Natural killer cell (primary cell): ENCODE results near the gene PKD2L2. TPM values are rescaled to one million over a fixed set of nuclear protein-coding genes. Genes with fewer than 3 reads are reported as not detected.

Experiments
- ATAC-seq, 3 donors: fragments of 150-1000 bp in 2 of 3; fragments of 200-7000 bp in 1 of 3; cut with Tn5 transposase; 1 replicate in 1 of 3; 2 replicates in 2 of 3; pipeline ENCODE4 v1.10.0; 2021; ENCODE audit warnings: mild to moderate bottlenecking in 2 of 3, moderate library complexity in 2 of 3
- DNase-seq, 2 donors: peaks; one replicate each; pipeline versions ENCODE4 v3.0.0 to v3.0.0-alpha.2; 2013 to 2021; ENCODE audit warnings: mixed read lengths in 1 of 2
- H3K27ac ChIP-seq: one replicate; pipeline ENCODE4 v1.5.1; 2013; ENCODE audit warnings: mild to moderate bottlenecking, low read length
- H3K27me3 ChIP-seq: one replicate; pipeline ENCODE4 v1.6.1; 2013; ENCODE audit warnings: low read length; ENCODE audit not compliant: control insufficient read depth, insufficient read depth
- H3K36me3 ChIP-seq: one replicate; pipeline ENCODE4 v1.6.1; 2013; ENCODE audit warnings: low read length; ENCODE audit not compliant: control insufficient read depth, insufficient read depth
- H3K4me1 ChIP-seq: one replicate; pipeline ENCODE4 v1.6.1; 2013; ENCODE audit warnings: low read length; ENCODE audit not compliant: control insufficient read depth, insufficient read depth
- H3K4me3 ChIP-seq: one replicate; pipeline ENCODE4 v1.5.1; 2013; ENCODE audit warnings: low read length
- H3K9me3 ChIP-seq: one replicate; pipeline ENCODE4 v1.6.1; 2013; ENCODE audit warnings: low read length; ENCODE audit not compliant: control insufficient read depth, insufficient read depth
- H3K27ac Mint-ChIP-seq, 2 donors: one replicate each; pipeline ENCODE4 v1.8.0; 2022; ENCODE audit warnings: mild to moderate bottlenecking in 2 of 2, mixed read lengths in 2 of 2, moderate library complexity in 1 of 2
- H3K27me3 Mint-ChIP-seq, 2 donors: one replicate each; pipeline ENCODE4 v1.8.0; 2022; ENCODE audit warnings: low read depth in 2 of 2, mixed read lengths in 2 of 2
- H3K36me3 Mint-ChIP-seq: one replicate; pipeline ENCODE4 v1.8.0; 2022; ENCODE audit warnings: mixed read lengths
- H3K4me1 Mint-ChIP-seq, 2 donors: one replicate each; pipeline ENCODE4 v1.8.0; 2022; ENCODE audit warnings: mixed read lengths in 2 of 2
- H3K4me3 Mint-ChIP-seq: one replicate; pipeline ENCODE4 v1.8.0; 2022; ENCODE audit warnings: mild to moderate bottlenecking, moderate library complexity, mixed read lengths
- H3K9me3 Mint-ChIP-seq, 2 donors: one replicate each; pipeline ENCODE4 v1.8.0; 2022; ENCODE audit warnings: mixed read lengths in 2 of 2
- CTCF ChIP-seq: fragments of 200-600 bp; IDR thresholded peaks from one replicate; pipeline ENCODE4 v1.8.0; 2022; ENCODE audit warnings: antibody characterized with exemption
- WGBS: methylation state at CpG from one replicate; pipeline ENCODE4 v1.1.7; 2013; ENCODE audit warnings: missing lambda C conversion rate; ENCODE audit not compliant: insufficient coverage; 5-methylcytosine and 5-hydroxymethylcytosine counted together
- intact Hi-C: fragments of 100-400 bp; cut with micrococcal nuclease; formaldehyde crosslinking; loops from one replicate; pipeline ENCODE4 v1.14.2; 2022
- total RNA-seq, 4 donors: library from RNA; stranded (reverse); fragments of 120-200 nt in 1 of 4; gene quantifications; one replicate each; pipeline versions ENCODE4 v1.2.3 to v1.2.4, GENCODE V29; 2013 to 2022

The PKD2L2 gene
- total RNA-seq, 3 donors from 2014 or later (not counting 1 experiment from before 2014, with no cell fraction given): 0.78 TPM; not detected in 2

- H3K36me3 Mint-ChIP-seq: no peaks in the 10 kb centered on the region
- intact Hi-C loops: loop anchor here (10.0 kb wide), 1 partner anchor 106 kb away; no protein-coding TSS in a partner anchor
Measured at GRCh38 chr5:137880313-137880712, 8.9 kb upstream of the PKD2L2 start.

GRCh38 chr5:137887831-137888230 lies 1.4 kb upstream of the PKD2L2 start:
- no peak for ATAC-seq
- Histone ChIP-seq H3K4me1 (peaks cover 18% of the 10 kb centered on the region), H3K27me3 (no peaks in the 10 kb centered on the region), H3K36me3 (peaks cover 2% of the 10 kb centered on the region), H3K9me3 (no peaks in the 10 kb centered on the region), H3K4me3 (no peak overlapping the region), H3K27ac (peak overlapping the region; percentile 80)
- intact Hi-C loops: loop anchor here (10.0 kb wide), 1 partner anchor 113 kb away; no protein-coding TSS in a partner anchor
- TF ChIP-seq CTCF: no peak
- Mint-ChIP-seq H3K9me3 (no peaks in the 10 kb centered on the region), H3K27me3 (no peaks in the 10 kb centered on the region), H3K4me1 (peaks cover 12 to 14% of the 10 kb centered on the region in 2 donors), H3K27ac (peak overlapping the region; percentile 90 to 92), H3K36me3 (no peaks in the 10 kb centered on the region), H3K4me3 (peak overlapping the region; percentile 17)
- DNase-seq: peak in 1 of 2 donors; percentile 4
- 89% methylated on average over 2 of the region's 2 CpGs for WGBS

More at GRCh38 chr5:137880313-137880712, 8.9 kb upstream of the PKD2L2 start:
- Histone ChIP-seq H3K4me3 (no peak overlapping the region), H3K9me3 (no peaks in the 10 kb centered on the region), H3K4me1 (no peaks in the 10 kb centered on the region), H3K27ac (no peak overlapping the region), H3K27me3 (no peaks in the 10 kb centered on the region), H3K36me3 (peaks cover 2% of the 10 kb centered on the region)
- Mint-ChIP-seq H3K27ac (no peak overlapping the region), H3K9me3 (no peaks in the 10 kb centered on the region), H3K4me3 (no peak overlapping the region), H3K4me1 (no peaks in the 10 kb centered on the region), H3K27me3 (no peaks in the 10 kb centered on the region)
- TF ChIP-seq CTCF: no peak
- DNase-seq (no peak), ATAC-seq (no peak)
- 69% methylated on average over 1 of the region's 1 CpG for WGBS

- no peak for ATAC-seq
- Mint-ChIP-seq H3K4me1 (peaks cover 12 to 14% of the 10 kb centered on the region in 2 donors), H3K4me3 (peak overlapping the region; percentile 91), H3K27me3 (peaks cover 0 to 3% of the 10 kb centered on the region in 2 donors), H3K9me3 (no peaks in the 10 kb centered on the region), H3K27ac (peak overlapping the region; percentile 90 to 92), H3K36me3 (no peaks in the 10 kb centered on the region)
- Histone ChIP-seq H3K4me3 (peak overlapping the region; percentile 76), H3K27ac (peak overlapping the region; percentile 80), H3K27me3 (no peaks in the 10 kb centered on the region), H3K36me3 (no peaks in the 10 kb centered on the region), H3K4me1 (peaks cover 18% of the 10 kb centered on the region), H3K9me3 (no peaks in the 10 kb centered on the region)
- no peak for TF ChIP-seq CTCF
- 44% methylated on average over 7 of the region's 7 CpGs for WGBS
- intact Hi-C loops: loop anchor here (10.0 kb wide), 1 partner anchor 114 kb away; no protein-coding TSS in a partner anchor
- no peak for DNase-seq
Measured at GRCh38 chr5:137888466-137888862, 793 bp upstream of the PKD2L2 start.

- no peak overlapping the region for H3K4me3 Mint-ChIP-seq
- no peaks in the 10 kb centered on the region for H3K9me3 Mint-ChIP-seq
- H3K27ac ChIP-seq: no peak overlapping the region
- no peak overlapping the region for H3K27ac Mint-ChIP-seq
- H3K4me1 ChIP-seq: peaks cover 18% of the 10 kb centered on the region
- peaks cover 0 to 5% of the 10 kb centered on the region in 2 donors for H3K27me3 Mint-ChIP-seq
- DNase-seq: no peak
- WGBS: 100% methylated on average over 1 of the region's 1 CpG
- no peaks in the 10 kb centered on the region for H3K9me3 ChIP-seq
- H3K36me3 ChIP-seq: no peaks in the 10 kb centered on the region
- no peak overlapping the region for H3K4me3 ChIP-seq
- no peak for ATAC-seq
- no peaks in the 10 kb centered on the region for H3K27me3 ChIP-seq
- no peak for TF ChIP-seq CTCF
- peaks cover 12 to 14% of the 10 kb centered on the region in 2 donors for H3K4me1 Mint-ChIP-seq
- intact Hi-C loops: no loop called here
- no peaks in the 10 kb centered on the region for H3K36me3 Mint-ChIP-seq
Measured at GRCh38 chr5:137890845-137891244, 1.6 kb downstream of the PKD2L2 start.
